Neural cell (in vitro differentiated cells): ENCODE results near the gene GSG1.

ENCODE experiments used
- CTCF ChIP-seq: fragments of 450-650 bp; IDR thresholded peaks from 2 replicates; pipeline ENCODE4 v1.5.1; 2014; ENCODE audit warnings: antibody characterized with exemption, mild to moderate bottlenecking, moderate library complexity; ENCODE audit not compliant: poor library complexity, severe bottlenecking
- EP300 ChIP-seq: fragments of 450-650 bp; conservative IDR thresholded peaks from 2 replicates; pipeline ENCODE4 v1.6.1; 2014; ENCODE audit warnings: antibody characterized with exemption, mild to moderate bottlenecking, moderate library complexity; ENCODE audit not compliant: poor library complexity, severe bottlenecking
- EZH2 ChIP-seq: fragments of 200-600, 300-800 bp; shearing (Covaris generic), sonication (generic); IDR thresholded peaks from 2 replicates; pipeline ENCODE4 v1.6.1; 2014; ENCODE audit warnings: antibody characterized with exemption, low read length, borderline replicate concordance, mild to moderate bottlenecking; ENCODE audit not compliant: insufficient read depth, poor library complexity, severe bottlenecking
- POLR2AphosphoS5 ChIP-seq: IDR thresholded peaks from 2 replicates; pipeline ENCODE4 v1.6.1; 2012
- RAD21 ChIP-seq: fragments of 450-650 bp; conservative IDR thresholded peaks from 2 replicates; pipeline ENCODE4 v1.6.1; 2014; ENCODE audit warnings: antibody characterized with exemption, mild to moderate bottlenecking, moderate library complexity
- REST ChIP-seq: IDR thresholded peaks from 2 replicates; pipeline ENCODE4 v1.6.1; 2012; ENCODE audit warnings: borderline replicate concordance
- SMC3 ChIP-seq: fragments of 450-650 bp; conservative IDR thresholded peaks from 2 replicates; pipeline ENCODE4 v1.6.1; 2014; ENCODE audit warnings: antibody characterized with exemption, mild to moderate bottlenecking, moderate library complexity; ENCODE audit not compliant: poor library complexity
- TAF1 ChIP-seq: IDR thresholded peaks from 2 replicates; pipeline ENCODE4 v1.6.1; 2012; ENCODE audit warnings: low read depth

DNA sequence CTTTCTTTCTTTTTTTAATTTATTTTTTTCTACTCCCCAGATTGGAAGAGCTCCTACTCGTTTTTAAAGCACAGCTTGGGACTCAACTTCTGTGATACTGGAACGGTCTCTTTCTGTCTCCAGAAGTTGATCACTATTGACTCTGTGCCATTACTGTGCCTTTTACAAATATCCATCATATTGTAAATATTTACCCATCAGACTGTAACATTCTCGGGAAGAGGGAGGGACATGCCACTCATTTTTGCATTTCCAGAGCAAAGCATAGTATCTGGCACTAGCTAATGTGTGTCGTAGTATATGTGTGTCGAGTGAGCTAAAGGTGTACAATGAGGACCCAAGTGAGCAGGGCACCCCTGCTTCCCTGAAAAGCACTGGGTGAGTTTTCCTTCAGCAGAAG is 24.0 kb upstream of the GSG1 start:
- TF ChIP-seq CTCF: no peak
- TF ChIP-seq REST: no peak
- no peak for TF ChIP-seq EZH2
- TF ChIP-seq EP300: no peak
- no peak for TF ChIP-seq TAF1
- no peak for TF ChIP-seq POLR2AphosphoS5
- no peak for TF ChIP-seq RAD21
- TF ChIP-seq SMC3: no peak
